Midbrain (tissue), 1 donor: ENCODE results near the gene UBP1.
"Not testable (repeated sequence)": the region's sequence is repeated elsewhere in the genome, so short reads cannot be mapped to it uniquely, and the experiment has no call there.

Experiments
- DNase-seq: peaks from one replicate; lab custom pipeline; 2025; lab: John Stamatoyannopoulos, UW

UBP1 gene

DNA sequence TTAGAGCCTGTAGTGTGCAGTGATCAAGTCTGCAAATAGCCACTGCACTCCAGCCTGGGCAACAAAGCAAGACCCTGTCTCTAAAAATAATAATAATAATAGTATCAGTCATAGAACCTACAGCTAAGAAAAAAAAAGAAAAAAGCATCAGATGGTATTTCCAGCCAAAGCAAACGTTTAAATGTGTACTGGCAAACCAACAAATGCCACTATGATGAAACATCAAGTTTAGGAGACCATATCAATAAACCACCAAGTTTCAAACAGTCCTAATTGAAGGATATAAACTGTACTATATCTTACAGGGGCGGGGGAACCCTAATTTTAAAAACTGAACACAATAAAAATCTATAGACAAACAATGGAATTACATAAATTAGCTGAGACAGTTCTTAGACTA, 6.4 kb downstream of the UBP1 start:
- DNase-seq = no peak

GRCh38 chr3:33430571-33430970, 9.6 kb downstream of the UBP1 start:
- DNase-seq = no peak

GRCh38 chr3:33430061-33430460, 10.1 kb downstream of the UBP1 start:
- DNase-seq = no peak

- DNase-seq = not testable (repeated sequence)
Measured at GRCh38 chr3:33429306-33429705, 10.9 kb downstream of the UBP1 start.

DNA sequence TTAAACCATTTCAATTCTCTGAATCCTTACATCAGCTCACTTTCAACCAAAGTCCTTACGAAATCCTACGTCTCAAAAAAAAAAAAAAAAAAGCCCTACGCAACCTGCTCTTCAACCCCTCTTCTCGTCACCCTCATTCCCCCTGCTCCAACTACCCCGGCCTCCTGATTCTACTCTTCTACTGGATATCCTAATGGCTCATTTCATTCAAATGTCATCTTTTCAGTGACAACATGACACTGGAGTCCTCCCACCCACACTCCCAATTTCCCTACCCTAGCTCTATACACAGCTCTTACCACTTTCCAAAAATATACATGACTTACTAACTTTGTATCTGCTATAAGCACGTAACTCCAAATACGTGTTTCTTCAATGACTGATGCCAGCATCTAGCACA, 11.5 kb downstream of the UBP1 start:
- DNase-seq = no peak

DNA sequence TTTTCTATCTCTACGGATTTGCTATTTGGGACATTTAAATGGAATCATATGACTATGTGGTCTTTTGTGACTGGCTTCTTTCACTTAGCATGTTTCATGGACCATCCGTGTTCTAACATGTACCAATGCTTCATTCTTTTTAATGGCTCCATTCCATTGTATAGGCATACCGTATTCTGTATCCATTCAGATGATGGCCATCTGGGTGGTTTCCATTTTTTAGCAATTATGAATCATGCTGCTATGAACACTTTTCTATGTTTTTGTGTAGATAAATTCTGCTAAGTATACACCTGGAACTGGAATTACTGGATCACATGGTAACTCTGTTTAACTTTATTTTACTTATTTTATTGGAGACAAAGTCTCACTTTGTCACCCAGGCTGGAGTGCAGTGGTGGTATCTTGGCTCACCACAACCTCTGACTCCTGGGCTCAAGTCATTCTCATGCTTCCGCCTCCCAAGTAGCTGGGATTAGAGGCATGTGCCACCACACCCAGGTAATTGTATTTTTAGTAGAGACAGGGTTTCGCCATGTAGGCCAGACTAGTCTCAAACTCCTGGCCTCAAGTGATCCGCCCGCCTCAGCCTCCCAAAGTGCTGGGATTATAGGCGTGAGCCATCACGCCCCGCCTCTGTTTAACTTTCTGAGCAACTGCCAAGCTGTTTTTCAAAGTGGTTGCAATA, 13.4 kb downstream of the UBP1 start:
- no peak for DNase-seq

- DNase-seq = no peak
Measured at GRCh38 chr3:33426068-33426467, 14.1 kb downstream of the UBP1 start.

DNA sequence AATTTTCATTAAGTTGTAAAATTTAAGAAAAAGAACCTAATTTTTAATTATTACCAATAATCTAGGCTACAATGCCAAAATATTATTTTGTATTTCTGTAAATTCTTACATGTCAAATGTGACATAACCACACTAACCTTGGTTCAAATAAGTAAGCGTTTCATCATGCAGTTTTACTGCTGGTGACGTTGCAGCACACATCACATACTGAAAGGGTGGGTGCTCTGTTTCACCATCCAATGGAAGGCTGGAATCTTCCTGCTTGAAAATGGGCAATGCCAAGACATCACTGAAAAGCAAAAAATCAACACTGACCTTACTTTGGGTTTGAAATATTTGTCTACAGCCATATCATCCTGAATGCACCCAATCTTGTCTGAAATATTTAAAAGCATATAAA, 14.8 kb downstream of the UBP1 start:
- no peak for DNase-seq

DNA sequence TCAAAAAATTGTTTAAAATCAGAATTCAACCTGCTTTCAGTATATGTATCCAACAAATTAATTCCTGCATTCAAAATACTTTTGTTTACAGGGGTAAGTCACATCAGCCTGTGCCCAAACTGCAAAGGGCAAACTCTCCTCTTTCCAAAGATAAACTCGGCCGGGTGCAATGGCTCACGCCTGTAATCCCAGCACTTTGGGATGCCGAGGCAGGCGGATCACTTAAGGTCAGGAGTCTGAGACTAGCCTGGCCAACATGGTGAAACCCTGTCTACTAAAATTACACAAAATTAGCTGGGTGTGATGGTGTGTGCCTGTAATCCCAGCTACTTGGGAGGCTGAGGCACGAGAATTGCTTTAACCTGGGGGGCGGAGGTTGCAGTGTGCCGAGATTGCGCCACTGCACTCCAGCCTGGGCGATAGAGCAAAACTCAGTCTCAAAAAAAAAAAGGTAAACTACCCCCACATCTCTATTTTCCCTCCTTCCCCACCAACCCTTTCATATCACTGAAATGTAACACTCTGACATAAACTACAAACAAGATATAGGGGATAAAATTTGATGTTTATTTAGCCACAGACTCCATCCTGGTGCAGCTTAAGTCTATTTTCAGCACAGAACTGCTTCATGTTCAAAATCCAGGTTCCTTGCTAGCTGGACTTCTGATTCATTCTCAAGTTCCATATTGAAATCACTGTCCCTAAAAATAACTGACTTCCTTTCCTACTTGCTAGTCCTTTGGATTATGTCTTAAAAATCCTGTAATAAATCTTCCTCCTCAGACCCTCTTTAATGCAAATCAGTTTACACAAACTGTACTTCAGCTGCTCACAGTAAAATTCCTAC, 15.4 kb downstream of the UBP1 start:
- DNase-seq = no peak

DNA sequence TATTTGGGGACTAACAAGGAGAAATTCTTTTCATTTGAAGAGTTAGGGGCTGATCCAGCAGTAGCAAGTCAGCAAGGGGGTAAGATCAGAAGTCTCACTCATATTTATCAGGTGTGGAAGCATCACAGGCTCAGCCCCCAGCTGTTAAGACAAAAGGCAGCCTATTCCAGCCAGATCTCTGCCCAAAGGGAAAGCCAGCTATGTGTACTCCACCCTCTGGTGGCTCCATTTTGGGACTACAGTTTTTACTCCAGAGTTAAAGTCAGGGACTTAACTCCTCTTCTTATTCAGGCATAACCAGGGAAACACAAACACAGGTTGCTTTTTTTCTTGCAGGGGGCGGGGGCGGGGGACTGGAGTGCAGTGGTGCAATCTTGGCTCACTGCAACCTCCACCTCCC, 19.2 kb downstream of the UBP1 start:
- no peak for DNase-seq

- no peak for DNase-seq
Measured at GRCh38 chr3:33419948-33420347, 20.3 kb downstream of the UBP1 start.

- DNase-seq = no peak
Measured at GRCh38 chr3:33417066-33417673, 23.0 kb downstream of the UBP1 start.

GRCh38 chr3:33410816-33411215, 29.4 kb downstream of the UBP1 start:
- DNase-seq = not testable (repeated sequence)

DNA sequence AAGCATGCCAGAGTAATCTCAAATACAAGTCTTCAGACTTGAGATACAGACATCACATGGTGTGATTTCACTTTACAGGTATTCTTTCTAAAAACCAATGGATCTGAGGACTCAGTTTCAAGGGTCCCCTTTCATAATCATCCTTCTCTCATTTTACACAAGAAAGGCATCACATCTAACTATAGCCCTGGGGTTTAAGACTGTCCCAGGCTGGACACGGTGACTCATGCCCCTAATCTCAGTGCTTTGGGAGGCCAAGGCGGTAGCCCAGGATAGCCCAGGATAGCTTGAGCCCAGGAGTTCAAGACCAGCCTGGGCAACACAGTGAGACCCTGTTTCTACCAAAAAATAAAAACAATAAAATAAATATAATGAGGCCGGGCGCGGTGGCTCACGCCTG, 36.4 kb downstream of the UBP1 start:
- DNase-seq = no peak

- DNase-seq = no peak
Measured at GRCh38 chr3:33402936-33403335, 37.3 kb downstream of the UBP1 start.

DNA sequence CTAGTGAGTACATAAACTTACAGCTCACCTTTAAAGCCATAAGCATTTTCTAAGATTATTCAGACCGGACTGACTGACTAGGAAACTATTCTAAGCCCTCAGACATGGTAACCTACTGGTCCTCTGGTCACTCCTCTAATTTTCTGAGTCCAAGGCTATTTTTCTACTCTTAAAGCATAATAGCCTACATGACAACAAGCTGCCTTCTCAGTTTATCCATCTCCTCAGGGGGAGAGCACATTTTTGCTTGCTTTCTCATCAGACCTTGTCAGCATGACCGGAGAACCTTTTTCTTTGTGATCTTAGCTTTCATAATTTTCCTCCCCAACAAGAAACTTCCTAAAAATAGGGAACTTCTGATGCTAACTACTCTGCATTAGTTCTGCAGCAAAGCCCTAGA, 38.4 kb downstream of the UBP1 start:
- no peak for DNase-seq

GRCh38 chr3:33398410-33398809, 41.8 kb downstream of the UBP1 start:
- no peak for DNase-seq

GRCh38 chr3:33395900-33396299, 44.3 kb downstream of the UBP1 start:
- no peak for DNase-seq

DNA sequence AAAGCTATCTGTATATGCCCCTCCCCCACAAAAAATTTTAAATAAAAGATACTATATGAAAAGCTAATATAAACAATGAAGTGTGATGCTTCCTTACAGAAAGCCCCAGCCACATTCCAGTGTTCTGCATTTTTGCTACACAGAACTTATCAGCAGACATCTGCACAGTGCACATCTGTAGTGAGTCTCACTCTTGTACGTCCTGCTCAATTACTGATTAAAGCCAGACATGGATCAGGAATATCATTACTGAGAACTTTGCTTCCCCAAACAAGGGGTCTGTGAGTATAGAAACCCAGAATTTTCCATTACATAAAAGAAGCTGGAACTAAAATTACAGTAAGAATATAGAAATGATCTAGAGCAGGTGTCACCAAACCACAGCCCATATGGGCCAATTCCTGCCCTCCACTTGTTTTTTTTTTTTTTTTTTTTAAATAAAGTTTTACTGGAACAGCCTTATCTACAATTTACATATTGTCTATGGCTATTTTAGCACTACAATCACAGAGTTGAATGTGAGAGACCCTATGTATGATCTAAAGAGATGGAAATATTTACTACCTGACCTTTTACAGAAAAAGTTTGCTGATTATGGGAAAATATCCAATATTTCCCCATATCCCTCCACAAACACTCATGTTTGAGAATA, 45.7 kb downstream of the UBP1 start:
- no peak for DNase-seq

GRCh38 chr3:33392703-33393125, 47.5 kb downstream of the UBP1 start:
- no peak for DNase-seq

DNA sequence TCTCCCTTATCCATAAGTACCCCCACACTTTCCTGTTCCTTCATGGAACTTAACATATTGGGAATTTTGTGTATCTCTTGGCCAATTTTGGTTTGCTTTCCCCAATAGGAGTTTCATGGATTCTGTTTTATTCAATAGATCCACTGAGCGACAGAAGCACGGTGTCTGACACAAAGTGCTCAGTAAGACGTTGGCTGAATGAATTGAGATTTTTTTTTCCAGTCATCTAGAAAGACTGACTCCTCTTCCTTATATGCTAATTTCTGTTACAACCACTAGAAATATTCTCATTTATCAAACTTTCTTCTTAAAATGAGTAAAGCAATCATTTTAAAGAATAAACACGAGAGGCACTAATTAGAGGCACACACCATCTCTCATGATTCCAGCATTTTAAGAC, 48.1 kb downstream of the UBP1 start:
- DNase-seq = no peak

GRCh38 chr3:33391255-33391995, 48.8 kb downstream of the UBP1 start:
- DNase-seq = no peak
